DOHH2 (cell line): Measurements from ENCODE around the gene DRC3.

Experiments used
- CTCF ChIP-seq: fragments of 200-600 bp; sonication (generic); IDR thresholded peaks from one replicate; pipeline ENCODE4 v1.5.1; 2014; ENCODE audit warnings: antibody characterized with exemption, mild to moderate bottlenecking, low read depth, low read length; ENCODE audit not compliant: poor library complexity, severe bottlenecking
- EZH2phosphoT487 ChIP-seq: fragments of 200-600 bp; sonication (generic); IDR thresholded peaks from 2 replicates; pipeline ENCODE4 v1.6.1; 2017; ENCODE audit warnings: borderline replicate concordance, mild to moderate bottlenecking, antibody characterized with exemption, low read length, moderate library complexity, mixed read lengths

GRCh38 chr17:18044609-18045008 is 71.9 kb downstream of the DRC3 start:
- TF ChIP-seq CTCF (no peak), EZH2phosphoT487 (no peak)
